GM18507 (cell line): ENCODE measurements around the gene ZNF521.

Experiments used
- DNase-seq: peaks from one replicate; pipeline ENCODE4 v3.0.0; 2011; ENCODE audit warnings: low read depth; ENCODE audit not compliant: insufficient read length; ENCODE audit errors: extremely low spot score
- FAIRE-seq: peaks from 2 replicates; lab custom pipeline; 2011; peaks lifted over from hg19 to GRCh38; lab: Jason Lieb, UNC

ZNF521 gene

DNA sequence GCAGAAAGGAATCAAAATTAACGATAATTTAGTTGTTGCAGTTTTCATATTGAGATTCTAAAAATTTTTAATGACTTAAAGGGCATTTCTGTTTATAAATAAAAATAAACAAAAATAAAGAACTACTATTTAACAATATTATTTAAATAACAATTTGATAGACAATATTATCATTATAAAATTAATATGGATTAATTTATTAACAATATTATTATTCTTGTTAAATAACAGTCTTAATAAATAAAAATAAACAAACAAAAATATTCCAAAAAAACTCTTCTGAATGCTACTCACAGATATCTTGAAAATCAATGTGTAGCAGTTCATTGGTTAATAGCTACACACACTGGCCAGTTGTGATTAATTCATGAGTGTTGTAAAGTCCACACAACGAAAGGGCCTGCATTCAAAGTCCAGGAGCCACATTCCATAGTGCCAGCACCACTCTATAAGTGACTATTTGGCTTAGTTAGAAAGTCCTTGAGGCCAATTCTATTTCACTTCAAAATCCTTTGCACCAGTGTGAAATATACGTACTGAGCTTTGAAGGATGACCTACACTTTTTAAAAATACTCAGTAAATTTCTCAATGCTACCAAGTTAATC lies 117.1 kb downstream of the ZNF521 start:
- FAIRE-seq (no peak), DNase-seq (no peak)

DNA sequence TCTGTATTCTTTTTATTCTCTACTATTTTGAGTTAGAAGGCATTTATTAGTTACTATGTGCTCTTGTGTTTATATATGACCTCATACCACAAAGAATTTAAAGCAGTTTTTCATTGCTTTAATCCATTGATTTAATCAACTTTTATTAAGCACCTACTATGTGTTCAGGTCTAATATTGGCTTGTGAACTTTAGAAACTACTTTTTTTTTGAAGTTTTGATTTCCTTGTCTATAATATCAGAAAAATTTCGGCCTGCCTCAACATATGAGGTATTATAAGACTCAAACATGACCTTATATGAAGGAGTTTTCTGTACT lies 117.7 kb downstream of the ZNF521 start:
- FAIRE-seq (no peak), DNase-seq (no peak)

DNA sequence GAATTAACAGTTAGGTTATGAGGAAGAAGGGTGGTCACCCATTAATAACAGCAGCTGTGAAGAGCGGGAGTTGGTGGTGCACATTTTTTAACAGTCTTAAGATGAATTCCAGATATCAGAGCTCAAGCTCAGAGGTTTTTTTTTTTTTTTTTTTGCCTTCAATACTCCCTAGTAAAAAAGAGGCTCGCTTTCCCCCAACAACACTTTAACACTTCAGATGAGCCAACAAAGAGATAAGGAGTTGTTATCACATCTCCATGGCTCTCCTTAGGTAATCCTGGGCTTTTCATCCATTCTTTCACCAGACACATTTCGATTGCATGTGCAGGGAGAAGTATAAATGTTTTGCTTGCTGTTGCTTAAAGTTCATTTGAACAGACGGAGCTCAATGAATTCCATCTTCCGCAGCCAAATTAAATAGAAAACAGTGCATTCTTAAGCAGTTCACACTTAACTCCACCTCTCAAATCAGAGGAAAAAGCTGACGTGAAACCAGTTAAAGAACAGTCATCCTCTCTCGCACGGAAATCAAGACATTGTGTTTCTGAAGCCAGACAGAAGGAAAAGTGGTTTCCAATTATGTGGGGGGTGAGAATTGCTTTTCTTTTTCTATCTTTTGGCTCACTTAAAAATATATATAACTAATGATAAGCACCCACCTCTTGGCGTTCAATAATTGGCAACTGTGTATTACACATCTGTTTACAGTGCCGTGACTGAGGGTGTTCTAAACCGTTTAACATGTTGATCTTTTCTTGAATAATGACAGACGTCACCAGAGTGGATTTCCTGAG lies 118.2 kb downstream of the ZNF521 start:
- DNase-seq (no peak), FAIRE-seq (no peak)

DNA sequence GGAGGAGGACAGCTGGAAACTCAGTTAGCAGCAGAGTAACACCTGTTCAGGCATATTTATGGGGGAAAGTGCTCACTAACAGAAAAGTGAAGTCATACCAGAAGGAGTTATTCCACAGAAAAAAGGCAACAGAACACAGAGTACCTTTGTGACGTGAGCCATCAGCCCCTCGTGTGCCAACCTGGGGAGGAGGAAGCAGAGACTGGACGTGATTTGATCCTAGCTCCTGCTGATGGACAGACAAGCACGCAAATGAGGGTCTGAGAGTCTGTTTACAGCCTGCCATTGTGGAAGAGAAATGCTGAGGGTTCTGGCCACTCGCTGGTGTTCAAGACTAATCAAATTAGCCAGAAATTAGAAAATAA lies 120.7 kb downstream of the ZNF521 start:
- DNase-seq (no peak), FAIRE-seq (no peak)

DNA sequence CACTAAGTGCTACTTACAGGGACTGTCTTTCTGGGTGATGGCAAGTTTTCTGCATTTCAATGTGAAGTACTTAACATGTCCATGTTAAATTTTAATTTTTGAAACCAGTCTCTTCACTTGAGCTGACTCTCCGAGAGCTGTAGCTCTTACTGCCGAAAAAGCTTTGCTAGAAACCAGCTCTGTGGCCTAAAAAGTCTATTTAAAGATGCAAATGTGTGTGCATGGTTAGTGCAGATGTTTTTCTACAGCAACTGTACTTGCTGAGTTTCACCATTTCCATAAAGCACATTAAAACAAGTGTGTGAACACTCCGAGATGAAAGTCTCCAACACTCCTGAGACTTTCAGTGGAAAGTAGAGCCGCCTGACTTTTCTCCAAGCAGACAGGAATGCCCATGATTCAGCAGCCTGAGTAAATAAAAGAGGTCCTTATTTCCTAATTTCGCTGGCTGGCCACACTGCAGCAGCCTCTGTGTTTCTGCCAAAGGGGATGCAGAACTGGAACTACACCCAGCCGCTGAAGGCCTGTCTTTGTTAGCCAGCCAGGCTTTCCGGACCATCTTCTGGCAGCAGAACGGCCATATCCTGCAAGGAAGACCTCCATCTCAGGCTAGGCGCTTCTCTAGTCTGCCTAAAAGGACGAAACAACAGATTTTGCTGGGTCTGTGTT lies 121.2 kb downstream of the ZNF521 start:
- no peak for DNase-seq
- no peak for FAIRE-seq

DNA sequence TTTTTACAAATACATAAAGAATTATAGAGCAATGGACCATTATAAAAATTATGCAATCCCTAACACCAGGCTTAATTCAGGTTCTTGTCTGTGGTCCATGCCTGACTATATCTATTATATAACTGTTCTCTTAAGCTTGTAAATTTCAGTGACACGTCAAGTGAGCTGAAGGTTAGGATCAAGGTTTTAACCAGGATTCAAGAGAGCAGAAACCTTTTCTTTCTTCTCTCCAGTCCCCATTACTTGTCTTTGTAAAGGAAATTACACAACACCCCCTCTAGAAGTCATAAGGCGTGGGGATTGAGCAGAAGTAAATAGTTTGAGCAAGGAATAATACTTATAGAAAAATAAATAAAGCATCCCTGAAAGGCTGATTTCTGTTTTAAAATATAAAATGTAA lies 122.0 kb downstream of the ZNF521 start:
- no peak for DNase-seq
- FAIRE-seq, result no peak

DNA sequence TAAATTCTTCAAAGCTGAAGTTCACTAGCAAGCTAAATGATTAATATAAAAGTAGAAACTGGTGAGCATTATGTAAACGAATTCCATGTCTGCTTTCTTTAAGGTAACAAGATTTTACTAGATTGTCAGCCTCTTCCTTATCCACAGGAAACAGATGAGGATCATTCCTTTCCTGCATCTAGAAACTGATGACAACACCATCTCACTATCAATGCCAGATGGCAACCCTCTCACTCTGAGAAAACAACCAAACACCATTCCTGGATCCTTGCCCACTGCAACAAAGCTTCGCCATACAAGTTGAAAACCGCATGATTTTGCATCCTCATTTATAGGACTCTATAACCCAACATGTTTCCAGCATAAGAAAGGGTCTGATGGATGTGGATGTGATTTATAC lies 122.9 kb downstream of the ZNF521 start:
- DNase-seq (no peak), FAIRE-seq (no peak)

DNA sequence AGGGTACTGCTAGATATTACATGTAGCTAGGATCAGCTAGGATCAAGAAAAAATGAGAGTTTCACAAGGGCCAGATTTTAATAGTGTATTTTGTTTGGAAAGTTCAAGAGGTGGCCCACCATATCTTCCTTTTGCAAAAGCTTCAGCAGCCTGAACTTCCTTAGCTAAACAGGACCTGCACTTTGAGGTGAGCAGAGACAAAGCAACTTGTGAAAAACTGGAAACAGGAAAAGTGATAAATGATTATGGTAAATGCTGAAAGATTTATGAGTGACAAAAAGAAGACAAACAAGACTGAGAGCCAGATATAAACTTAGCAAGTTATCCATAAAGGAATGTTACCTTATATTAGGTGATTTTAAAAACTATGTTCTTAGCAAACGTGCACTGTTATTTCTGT lies 123.6 kb downstream of the ZNF521 start:
- FAIRE-seq, result no peak
- DNase-seq, result no peak

DNA sequence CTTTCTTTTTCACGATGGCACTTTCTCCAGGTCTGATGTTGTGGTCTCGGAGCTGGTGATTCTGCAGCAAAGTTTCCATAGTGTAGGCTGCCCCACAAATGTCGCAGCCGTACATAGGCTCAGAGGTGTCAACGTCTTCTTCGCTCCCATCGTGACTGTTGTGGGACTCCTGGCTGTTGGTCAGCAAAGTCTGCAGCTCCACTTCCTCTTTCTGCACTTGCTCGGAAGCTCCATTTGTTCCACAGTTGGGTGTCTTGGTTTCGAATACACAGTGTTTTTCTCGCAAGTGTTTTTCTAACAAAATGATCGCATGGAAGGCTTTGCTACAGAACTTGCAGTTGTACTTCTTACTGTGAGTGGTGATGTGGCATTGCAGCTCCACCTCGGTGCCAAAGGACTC lies 126.8 kb downstream of the ZNF521 start:
- DNase-seq (no peak), FAIRE-seq (no peak)

DNA sequence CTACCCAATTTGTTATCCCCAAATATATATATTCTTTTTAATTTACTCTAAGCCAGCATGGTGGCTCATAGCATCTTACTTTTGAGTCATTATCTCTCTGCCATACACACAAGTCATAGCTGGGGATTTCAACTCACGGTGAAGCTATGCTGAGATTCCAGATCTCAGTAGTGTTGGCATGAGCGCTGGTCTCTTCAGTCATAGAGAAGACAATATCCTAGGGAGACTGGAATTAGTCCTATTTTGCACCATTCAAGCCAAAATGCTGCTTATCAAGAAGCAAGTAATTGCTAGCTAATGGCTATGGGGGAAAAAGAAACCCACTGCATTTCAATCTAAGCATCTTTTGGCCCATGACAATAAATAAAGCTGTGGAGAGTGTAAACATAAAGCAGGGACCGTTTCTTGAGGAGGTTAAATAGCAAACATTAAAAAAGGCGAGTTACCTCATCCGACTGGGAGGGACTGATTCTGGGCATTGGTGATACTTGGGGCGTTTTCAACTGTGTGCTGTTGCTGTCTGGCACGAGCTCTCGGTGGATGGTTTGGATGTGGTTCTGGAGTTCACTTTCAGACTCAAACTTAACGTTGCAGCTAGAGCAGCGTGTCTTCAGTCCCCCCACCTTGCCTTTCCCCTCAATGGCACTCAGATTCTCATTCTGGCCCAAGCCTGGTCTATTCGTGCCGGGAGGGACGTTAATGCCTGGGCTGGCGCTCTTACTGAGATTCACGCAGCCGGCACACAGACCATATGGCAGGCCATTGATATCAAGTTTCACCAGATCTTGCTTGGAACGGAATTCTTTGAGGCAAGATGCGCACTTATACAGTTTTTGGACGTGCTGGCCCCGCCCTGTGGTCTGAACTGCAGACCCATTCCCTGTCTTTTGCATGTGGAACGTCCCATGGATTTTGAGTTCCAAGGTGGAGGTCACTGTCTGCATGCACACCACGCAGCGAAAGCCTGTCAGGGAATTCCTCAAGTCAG lies 127.8 kb downstream of the ZNF521 start:
- FAIRE-seq (no peak), DNase-seq (no peak)

DNA sequence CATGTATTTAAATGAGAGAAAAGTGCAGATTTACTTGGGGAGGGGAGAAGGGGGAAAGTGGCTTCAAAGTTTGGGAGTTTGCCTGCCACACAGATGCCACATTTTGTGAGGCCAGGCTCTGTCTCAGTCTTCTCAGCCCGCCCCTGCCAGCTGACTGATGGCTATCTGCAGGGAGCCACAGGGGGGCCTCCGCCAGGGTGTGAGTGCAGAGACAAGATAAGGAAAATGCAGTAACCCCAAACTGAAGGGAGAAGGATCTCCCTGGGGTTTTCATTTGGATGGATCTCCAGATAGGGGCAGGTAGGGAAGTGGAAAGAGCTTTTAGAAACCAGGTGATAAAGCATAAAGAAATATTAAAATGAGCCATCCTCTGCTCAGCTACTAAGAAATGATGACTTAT lies 128.8 kb downstream of the ZNF521 start:
- DNase-seq, result no peak
- no peak for FAIRE-seq

DNA sequence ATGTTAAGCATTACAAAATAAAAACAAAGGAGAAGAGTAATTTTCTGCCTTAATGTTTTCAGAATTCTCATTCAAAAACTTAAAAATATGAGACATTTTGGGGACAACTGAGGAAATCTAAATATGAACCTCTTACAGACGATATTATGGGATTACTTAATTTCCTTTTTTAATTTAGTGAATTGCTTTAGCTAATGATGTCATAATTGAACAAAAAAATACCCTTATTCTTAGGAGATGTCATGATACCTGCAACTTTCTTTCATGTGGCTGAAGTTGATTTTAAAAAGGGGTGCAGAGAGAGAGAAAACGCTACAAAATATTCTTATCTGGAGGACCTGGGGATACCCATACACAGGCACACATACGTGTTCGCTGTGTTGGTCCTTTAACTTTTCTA lies 129.3 kb downstream of the ZNF521 start:
- no peak for FAIRE-seq
- no peak for DNase-seq

DNA sequence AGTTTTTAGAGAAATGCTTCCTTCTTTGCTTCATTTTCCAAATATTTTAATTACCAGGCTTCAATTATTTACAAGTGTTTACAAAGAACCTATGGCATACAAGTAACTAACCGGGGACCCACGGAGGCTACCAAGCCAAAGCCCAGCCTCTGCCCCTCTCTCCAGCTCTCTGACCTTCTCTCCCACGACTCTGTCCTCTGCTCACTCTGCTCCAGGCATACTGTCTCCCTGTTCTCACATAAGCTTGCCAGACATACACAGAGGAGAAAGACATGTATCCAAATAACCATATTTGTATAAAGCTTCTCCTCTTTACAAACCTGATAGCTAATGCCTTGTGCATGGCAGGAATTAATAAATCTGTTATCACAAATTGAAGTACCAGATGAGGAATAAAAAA lies 141.3 kb downstream of the ZNF521 start:
- no peak for FAIRE-seq
- no peak for DNase-seq

DNA sequence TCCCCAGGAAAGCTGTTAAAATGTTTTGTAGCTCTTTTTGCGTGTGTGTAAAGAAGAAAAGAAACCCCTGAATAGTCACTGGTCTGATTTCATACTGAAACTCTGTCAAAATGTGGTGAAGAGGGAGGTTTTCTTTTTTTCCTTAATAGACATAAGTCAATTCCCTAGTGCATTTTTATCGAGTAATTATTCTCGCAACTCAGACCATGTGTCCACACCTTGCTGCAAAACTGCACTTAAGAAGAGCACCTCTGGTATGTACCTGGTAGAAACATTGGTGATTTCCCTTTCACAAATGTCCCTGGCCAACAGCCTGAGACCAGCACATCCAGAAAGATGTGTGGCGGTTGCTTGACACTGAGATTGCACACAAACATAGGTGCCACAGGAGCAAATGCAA lies 159.9 kb downstream of the ZNF521 start:
- DNase-seq, result no peak
- no peak for FAIRE-seq

DNA sequence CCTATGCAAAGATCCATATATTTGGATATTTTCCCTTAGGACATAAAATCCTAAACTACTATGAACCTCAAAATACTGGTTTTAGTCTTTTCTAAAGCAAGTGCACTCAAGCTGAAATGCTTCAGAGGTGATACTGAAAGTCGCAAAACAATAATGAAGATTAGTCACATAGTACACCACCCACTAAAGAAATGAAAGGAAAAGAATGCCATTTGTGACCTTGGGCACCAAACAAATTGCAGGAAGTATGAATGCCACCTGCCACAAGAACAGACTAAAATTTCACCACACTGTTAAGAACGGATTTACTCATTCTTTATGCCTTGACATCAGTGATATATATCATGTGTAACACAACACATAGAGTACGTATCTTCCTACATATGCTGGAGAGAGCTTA lies 161.5 kb downstream of the ZNF521 start:
- DNase-seq, result no peak
- peak; percentile 58 for FAIRE-seq

DNA sequence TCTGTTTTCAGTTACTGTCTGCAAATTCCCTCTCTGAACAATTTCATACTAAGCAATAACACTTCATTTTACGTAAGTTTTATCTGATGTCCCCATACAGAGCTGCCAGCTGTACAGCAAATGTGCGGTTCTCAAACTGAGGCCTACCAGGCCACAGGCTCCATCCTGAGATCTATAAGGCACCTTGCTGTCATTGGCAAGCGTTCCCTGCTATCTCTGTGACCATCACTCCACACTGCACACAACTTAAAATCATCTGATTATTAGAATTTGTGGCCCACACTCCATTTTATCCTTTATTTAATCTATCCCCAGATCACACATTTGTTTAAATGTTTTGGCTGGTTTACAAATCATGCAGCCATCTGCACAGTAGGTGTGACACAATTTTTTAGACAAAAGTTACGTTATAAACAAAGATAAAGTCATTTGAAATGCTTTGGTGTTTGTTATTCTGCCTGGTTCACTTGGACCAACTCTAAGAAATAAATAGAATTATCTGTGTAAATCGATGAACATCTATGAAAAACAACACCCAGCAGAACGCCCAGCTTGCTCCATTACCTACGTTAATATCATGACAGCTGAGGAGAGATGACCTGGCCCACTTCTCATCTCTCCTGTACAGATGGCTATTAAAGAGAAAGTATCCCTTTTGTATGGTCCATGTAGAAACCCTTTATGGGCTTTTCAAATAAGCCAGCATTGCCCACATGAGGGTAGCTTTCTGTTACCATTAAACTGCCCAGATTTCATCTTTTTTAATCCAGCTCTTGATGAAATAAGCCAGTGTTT lies 162.4 kb downstream of the ZNF521 start:
- no peak for DNase-seq
- FAIRE-seq, result no peak

DNA sequence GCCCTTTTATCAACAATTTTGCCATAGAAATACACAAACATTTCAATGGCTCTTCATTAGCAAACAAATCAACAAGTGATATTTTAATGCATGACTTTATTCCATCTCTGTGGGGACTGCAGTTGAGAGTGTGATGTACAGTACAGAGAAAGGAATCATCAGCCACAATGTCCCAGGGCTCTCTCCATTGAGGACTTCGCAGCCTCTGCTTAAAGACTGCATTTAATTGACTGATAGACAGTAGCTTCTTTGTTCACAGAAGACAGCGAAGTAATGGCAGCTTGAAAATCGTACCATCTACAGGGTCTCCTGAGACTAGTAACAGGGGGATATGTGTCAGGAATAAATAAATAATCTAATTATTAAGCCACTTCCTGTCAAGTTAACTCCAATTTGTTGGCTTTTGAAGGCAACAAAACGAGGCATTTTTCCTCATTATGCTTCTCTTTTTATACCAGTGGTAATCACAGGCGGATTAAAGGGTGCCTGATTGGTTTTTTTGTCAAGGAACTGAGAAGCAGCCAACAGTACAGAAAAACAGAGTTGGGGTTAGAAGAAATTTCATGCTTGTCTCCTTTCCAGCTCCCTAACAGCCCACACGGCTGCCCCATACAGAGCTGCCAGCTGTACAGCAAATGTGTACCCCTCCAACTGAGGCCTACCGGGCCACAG lies 164.3 kb downstream of the ZNF521 start:
- FAIRE-seq (no peak), DNase-seq (no peak)

DNA sequence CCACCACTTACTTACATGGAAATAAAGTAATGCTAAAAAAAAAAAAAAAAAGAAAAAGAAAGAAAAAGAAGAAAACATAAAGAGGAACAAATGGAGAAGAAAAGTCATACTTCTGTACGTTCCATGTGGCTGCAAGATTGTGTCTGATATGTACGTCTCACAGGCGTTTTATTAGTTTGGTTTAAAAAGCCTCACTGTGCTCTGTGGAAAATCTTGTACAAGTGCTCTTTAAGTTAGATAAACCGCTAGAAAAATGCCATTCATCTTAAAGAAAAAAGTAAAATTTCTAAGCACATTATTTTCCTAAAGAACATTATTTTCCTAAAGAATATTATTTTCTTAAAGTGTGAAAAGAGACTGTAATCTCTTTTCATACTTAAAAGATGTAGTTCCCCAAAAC lies 165.1 kb downstream of the ZNF521 start:
- no peak for FAIRE-seq
- DNase-seq, result no peak

DNA sequence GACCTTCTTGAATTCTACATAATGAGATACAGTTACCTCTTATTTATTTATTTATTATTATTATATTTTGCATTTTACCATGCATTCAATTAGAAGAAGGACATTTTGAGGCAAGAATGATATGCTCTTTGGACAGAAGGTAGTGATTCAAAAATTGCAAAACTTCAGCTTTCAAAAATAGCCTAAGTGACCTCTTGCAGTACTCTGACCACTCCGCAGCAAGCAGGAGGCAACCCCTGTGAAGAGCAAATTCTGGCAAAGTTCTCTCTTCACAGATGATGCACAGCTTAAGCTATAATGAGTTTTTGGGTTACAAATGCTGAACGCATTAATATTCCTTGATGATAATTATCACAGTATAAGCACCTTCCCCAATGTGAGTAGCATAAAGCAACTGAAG lies 170.0 kb downstream of the ZNF521 start:
- no peak for FAIRE-seq
- no peak for DNase-seq
